Superior temporal gyrus (tissue), 1 donor: Measurements from ENCODE around the gene SYT1.
"Not testable (repeated sequence)": the region's sequence is repeated elsewhere in the genome, so short reads cannot be mapped to it uniquely, and the experiment has no call there.

Source experiments
- DNase-seq: peaks from one replicate; pipeline ENCODE4 v3.0.0-alpha.2; 2016; ENCODE audit errors: extremely low spot score

Gene SYT1

DNA sequence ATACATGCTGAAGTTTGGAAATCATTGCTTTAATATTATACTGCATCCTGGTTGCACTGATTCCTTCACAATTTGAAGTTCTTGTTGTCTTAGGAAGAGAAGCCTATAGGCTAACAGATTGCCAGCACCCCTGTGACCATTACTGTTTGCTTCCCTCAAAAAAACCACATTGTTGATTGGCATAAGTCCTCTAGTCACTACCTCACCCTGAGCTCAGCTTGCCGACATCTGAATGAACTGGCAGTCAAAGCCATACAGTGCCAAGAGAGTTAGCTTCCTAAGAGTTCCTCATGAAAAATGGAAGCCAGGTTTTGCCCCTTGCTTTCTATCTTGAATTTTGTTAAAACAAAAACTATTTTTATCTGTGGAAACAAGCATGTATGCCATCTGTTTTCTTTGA is 276.1 kb downstream of the SYT1 start:
- no peak for DNase-seq

DNA sequence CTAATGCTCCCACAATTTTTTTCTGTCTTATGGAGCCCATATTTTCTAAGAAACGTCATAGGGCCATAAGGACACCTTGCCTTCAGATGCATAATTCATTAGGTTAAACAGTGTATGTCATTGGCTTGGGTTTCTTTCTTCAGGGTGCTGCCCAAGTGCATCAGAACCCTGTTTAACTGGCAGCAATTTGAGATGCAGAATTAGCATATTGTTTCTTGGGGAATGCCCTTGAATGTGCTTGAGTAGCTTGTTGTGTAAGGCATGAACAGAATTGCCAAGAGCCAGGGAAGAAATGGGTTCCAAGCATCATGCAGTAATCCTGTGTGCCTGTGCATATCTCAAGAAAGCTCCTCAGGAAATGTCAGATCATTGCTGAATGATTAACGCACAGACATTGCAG is 277.2 kb downstream of the SYT1 start:
- DNase-seq = no peak

GRCh38 chr12:79143803-79144202 is 279.2 kb downstream of the SYT1 start:
- no peak for DNase-seq

GRCh38 chr12:79151956-79152355 is 287.4 kb downstream of the SYT1 start:
- no peak for DNase-seq

- DNase-seq = no peak
Observed at GRCh38 chr12:79155683-79156082, 291.1 kb downstream of the SYT1 start.

GRCh38 chr12:79156846-79157463 is 292.4 kb downstream of the SYT1 start:
- DNase-seq = no peak

DNA sequence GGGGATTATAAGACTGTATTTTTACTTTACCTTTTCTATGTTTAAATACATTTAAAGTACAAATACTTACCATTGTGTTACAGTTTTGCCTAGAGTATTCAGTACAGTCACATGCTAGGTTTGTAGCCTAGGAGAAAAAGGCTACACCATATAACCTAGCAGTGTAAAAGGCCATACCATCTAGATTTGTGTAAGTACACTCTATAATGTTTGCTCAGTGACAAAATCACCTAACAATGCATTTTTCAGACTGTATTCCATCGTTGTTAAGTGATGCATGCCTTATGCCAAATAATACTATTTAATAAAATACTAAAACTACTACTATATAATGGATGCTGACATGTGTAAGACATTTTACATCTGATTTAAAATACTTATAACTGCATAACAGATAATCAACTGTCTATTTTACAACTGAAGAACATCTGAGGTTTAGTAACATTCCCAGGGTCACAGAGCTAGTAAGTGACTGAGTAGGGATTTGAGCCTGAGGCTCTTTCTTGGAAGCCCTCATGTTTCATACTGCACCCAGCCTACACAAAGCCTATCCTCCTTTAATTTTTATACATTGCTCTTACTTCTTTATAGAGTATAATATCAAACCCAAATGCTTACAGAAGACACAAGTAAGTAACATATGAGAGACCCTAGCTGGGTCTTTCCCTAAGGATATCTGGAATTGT is 296.8 kb downstream of the SYT1 start:
- DNase-seq = no peak

DNA sequence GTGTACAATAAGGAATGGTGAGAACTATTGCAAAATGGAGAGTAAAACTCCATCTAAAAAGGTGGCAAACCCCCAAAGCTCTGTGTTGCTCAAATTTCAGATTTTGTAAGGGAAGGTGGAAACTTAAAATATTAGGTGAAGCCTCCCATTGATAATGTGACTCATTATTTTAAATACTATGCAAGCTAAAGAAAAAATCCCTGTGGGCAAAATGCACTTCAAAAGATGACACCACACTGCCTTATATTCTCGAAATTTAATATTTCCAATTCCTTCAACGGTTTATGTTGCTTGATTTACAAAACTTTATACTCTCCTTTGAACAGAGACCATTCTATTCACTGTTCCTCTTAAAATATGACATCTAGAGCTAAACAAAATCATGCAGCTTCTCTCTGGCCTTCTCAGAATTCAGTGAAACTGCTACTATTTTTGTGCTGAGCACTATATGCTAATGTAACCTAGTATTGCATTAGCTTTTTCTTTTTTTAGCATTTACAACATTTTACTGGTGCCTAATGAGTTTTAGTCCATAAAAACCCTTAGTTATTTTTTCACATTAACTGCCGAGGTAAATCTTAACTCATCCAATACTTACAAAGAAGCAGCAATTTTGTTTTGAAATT is 297.7 kb downstream of the SYT1 start:
- DNase-seq = no peak

- DNase-seq = no peak
Observed at GRCh38 chr12:79162948-79163347, 298.4 kb downstream of the SYT1 start.

DNA sequence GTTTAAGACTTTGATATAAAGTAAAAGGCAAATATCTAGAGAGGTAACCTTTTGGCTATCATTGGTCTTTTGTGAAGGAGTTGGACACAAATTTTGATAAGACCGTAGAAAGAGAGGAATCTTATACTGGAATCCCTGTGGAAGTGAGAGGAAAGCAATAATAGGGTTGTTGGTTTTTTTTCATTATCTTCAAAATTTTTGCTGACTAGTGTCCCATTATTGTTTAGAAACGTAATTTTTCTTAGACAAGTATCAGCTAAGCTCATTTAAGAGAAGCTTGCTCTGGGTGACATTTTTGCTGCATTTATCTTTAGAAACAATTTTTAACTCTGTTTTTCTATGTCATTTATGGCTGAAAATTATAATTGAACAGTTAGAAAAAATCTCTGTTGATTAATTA is 300.3 kb downstream of the SYT1 start:
- DNase-seq = no peak

DNA sequence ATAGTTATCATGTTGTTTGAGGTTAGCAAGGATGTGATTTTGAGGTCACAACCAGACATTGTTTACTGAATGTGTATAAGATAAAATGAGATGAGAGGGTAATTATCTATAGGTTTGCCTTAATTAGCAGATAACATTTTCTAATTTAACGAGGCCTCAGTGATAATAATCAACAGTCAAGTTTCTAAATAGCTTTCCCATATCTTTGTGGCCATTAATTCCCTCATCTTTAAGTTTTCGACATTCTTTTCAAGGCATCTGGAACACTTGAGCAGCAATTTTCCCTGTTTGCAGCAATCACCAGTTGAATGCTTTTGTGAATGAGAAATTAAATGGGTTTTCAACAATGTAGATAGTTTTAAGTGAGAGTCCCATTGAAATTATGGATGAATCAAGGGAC is 304.1 kb downstream of the SYT1 start:
- DNase-seq = no peak

DNA sequence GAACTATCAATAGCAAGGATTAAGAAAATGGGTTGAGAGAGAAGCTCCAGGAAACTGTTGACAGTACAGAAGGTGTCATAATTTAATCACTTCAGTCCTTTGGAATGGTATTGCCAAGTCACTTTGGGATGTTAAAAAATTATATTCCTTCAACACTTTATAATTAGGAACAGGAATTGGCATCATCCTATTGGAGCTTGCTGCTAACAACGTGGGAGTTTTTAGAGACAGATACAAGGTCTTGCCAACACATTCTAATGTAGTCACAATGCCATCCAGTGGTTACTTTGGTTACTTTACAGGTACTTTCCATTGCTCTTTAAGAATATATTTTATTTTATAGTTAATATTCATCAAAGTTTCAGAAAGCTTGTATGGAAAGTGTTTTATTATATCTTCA is 310.1 kb downstream of the SYT1 start:
- DNase-seq = peak; percentile 69

- DNase-seq = no peak
Observed at GRCh38 chr12:79183003-79183402, 318.4 kb downstream of the SYT1 start.

GRCh38 chr12:79183926-79184325 is 319.4 kb downstream of the SYT1 start:
- no peak for DNase-seq

GRCh38 chr12:79186506-79186905 is 321.9 kb downstream of the SYT1 start:
- DNase-seq = no peak

DNA sequence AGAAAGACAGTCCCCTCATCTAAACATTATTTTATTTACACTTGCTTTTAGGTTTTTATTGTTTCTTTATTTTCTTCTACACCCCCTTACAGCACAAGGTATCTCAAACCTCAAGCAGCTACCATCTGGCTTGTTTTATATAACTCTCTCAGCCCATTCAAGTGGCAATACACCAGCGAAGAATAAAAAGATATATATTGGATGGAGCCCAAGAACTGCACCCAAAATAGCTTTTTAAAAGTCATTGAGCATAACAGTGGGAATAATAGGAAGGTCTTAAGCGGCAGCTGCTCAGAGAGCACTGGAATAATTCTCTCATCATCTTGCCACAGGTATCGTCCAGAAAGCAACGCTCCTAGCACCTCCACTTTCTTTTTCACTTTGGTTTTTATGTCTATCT is 322.5 kb downstream of the SYT1 start:
- no peak for DNase-seq

DNA sequence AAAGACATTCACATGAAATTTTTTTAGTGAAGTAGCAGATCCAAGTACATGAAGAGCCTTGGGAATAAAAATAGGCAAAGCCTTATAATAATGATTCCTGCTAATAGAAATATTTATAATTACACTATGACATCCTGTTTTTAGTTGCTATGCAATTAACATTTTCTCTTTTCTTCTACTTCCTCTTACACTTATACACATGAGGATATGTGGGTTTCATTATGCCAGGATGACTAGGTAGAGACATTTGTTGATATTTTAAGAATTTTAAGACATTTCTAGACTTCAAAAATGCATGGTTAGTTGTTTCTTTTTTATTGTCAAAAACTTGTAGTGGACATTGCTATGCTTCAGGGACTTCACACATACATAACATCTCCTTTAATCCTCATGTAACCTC is 326.8 kb downstream of the SYT1 start:
- DNase-seq = no peak

DNA sequence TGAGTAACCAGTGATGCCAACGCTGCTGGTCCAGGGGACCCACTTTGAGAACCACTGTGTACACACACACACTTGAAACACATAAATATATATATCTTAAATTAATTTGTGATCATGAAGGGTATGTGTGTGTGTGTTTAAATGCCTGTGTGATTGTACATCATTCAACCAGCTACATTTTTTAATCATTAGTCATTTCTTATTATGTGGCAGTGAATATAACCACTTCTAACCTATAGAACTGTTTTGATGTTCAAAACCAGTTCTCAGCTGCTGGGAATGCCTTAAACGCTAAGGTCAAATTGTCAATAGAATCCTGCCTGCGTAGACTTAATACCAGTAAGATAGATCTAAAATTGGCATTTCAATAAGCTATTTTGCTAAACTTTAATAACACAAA is 330.0 kb downstream of the SYT1 start:
- DNase-seq = no peak

DNA sequence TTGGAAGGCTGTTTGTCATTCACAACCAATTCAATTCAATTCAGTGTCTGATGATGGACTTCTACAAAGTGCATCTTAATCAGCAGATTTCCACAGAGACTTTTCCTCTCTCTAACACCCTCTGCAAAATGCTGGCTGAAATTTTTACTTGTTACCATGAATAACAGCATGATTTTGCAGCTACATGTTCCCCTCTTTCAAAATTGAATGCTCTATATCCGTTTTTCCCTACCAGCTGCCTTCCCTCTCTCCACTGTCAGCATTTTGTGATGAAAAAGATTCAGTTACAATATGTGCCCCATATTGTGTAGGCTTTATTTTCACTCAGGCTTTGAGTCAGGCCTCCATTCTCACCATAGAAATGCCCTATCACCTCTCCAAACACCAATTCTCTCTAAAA is 334.6 kb downstream of the SYT1 start:
- DNase-seq = no peak

DNA sequence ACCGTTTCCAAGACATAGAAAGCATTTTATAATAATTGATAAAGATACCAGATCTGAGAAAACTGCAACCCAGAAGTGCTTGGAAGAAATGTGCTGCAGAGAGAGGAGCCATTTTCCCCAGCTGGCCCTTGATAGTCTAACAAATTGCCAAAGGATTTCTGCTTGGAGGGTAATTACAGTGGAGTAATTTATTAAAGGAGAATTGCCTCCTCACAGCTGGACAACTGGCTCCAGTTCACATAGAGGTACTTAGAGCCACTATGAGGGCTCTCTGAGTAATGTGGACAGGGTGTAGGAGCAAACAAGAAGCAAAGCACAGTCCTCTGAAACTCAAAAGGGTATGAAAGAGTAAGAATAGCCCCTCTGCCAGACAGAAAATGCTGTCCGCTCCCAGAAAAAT is 335.6 kb downstream of the SYT1 start:
- DNase-seq = no peak

- no peak for DNase-seq
Observed at GRCh38 chr12:79203058-79203647, 338.6 kb downstream of the SYT1 start.

DNA sequence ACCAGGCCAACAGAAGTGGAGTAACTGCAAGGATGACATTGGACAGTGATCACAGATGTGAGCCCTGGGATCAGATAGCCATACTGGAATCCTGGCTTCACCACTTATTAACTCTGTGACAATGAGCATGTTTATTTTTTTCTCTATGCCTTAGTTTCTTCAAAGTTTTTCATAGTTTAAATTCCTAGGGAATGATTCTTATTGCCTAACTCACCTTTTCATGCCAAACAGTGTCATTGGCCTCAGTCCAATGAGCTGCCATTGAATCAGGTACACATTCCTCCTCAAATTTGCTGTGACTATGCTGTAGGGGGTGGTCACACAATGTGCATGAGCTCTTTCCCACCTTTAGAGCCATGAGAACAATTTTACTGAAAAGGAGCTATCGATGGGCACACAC is 342.3 kb downstream of the SYT1 start:
- DNase-seq = no peak

GRCh38 chr12:79210403-79210802 is 345.8 kb downstream of the SYT1 start:
- not testable (repeated sequence) for DNase-seq
